ENCODE data around the gene RMDN3. TPM values are rescaled to one million over a fixed set of nuclear protein-coding genes. Genes with fewer than 3 reads are reported as not detected.
A peak's percentile ranks its signal among the peaks of the same experiment; 100 is the strongest.

The RMDN3 gene, protein sequence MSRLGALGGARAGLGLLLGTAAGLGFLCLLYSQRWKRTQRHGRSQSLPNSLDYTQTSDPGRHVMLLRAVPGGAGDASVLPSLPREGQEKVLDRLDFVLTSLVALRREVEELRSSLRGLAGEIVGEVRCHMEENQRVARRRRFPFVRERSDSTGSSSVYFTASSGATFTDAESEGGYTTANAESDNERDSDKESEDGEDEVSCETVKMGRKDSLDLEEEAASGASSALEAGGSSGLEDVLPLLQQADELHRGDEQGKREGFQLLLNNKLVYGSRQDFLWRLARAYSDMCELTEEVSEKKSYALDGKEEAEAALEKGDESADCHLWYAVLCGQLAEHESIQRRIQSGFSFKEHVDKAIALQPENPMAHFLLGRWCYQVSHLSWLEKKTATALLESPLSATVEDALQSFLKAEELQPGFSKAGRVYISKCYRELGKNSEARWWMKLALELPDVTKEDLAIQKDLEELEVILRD
- 15.5 TPM for polyA plus RNA-seq (2013, experiment 1 of 2)
- polyA plus RNA-seq (2013, experiment 2 of 2), result 14.7 TPM

DNA sequence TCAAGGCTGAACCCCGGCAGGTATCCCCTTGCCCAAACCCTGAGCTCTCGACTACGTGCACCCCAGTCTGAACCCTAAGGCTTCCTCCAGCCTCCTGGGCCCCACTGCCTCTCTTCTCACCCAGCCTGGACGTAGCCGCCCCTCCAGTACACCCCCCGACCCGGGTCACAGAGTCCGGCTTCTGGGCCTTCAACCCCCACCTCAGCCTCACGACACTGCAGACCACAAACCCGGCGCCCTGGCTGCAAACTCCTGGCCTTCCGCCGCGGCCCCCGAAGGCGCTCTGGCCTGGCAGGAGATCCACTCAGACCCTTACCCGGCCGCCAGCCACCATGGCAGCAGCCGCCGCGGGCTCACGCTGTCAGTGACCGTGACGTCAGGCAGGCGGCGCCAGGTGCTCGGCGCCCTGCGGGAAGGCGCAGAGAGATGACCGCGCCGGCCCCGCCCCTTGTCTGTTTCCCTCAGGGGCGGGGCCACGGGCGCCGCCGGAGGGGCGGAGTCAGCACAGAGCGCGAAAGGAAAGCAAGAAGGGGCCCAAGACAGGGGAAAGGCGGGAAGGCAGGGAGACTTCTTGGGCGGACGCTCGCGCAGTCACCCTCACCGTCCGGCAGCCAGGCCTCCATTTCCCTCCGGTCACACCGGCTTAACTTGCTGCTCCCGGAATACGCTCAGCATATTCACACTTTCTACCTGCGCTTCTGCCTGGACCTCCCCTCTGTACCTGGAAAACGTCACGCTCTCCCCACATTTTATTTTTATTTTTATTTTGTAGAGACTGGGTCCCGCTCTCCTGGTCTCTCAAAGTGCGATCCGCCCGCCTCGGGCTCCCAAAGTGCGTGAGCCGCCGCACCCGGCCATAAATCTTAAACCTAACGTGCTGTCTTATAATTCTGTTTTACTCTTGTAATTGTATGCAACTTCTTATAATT, at the start of gene RMDN3:
Gene RMDN3 (minus strand): TSS at position 372 of the 929 bp plus-strand sequence. CDS start 471 bp downstream, outside the sequence.
- Histone ChIP-seq H3K9me3 (ENCODE audit: insufficient read depth, low read depth, low read length) (no peaks in the 10 kb centered on the region), H3K9ac (ENCODE audit: low read depth, low read length) (peak within 1 kb of the TSS; percentile 98), H3K27ac (ENCODE audit: low read depth, low read length) (peak within 1 kb of the TSS; percentile 95), H3K36me3 (ENCODE audit: insufficient read depth, low read length) (peaks cover 18% of the 10 kb centered on the region), H3K4me3 (ENCODE audit: low read length) (peak within 1 kb of the TSS; percentile 88), H3K27me3 (ENCODE audit: insufficient read depth, low read length) (no peaks in the 10 kb centered on the region), H3K4me1 (ENCODE audit: insufficient read depth, low read length) (peaks cover 6% of the 10 kb centered on the region)
- whole genome bisulfite sequencing, result 6% methylated on average over 65 of the region's 66 CpGs

DNA sequence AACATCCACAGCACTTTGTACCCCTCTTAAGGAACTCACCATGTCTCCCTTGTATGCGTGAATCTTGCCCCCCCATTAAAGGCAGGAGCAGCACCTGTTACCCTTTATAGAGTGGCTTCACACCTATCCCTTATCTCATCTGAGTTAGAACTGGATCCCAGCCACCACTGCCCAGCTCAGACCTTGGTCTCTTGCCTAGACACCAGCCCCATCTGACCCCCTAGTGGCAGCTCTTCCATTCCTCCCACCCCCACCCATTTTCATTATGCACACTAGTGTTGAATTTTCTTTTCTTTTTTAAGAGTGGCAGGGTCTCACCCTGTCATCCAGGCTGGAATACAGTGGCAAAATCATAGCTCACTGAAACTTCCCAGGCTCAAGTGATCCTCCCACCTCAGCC, 48.6 kb upstream of the RMDN3 start:
- Histone ChIP-seq H3K27me3 (ENCODE audit: insufficient read depth, low read length) (no peaks in the 10 kb centered on the region), H3K36me3 (ENCODE audit: insufficient read depth, low read length) (no peaks in the 10 kb centered on the region), H3K4me3 (ENCODE audit: low read length) (no peak overlapping the region), H3K9me3 (ENCODE audit: insufficient read depth, low read depth, low read length) (no peaks in the 10 kb centered on the region), H3K27ac (ENCODE audit: low read depth, low read length) (no peak overlapping the region), H3K9ac (ENCODE audit: low read depth, low read length) (no peak overlapping the region), H3K4me1 (ENCODE audit: insufficient read depth, low read length) (peaks cover 13% of the 10 kb centered on the region)
- WGBS, result 91% methylated on average over 1 of the region's 1 CpG

DNA sequence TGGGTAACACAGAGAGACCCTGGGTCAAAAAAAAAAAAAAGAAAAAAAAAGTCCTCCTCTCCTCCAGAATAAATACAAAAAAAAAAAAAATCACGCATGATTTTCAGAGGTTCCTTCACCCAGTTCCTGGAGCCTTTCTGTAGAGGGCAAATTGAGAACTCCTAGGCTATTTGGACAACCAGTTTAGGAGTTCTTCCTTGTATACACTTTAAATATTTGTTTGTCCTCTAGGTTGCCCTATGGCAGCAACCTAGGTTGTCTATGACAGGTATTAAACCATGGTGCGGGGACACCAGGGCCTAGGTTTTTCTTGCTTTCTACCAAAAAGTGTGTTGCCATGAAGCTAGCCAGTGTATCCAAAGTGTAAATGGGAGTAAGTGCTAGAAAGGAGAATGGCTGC, 48.0 kb upstream of the RMDN3 start:
- no peaks in the 10 kb centered on the region for H3K9me3 ChIP-seq (ENCODE audit: insufficient read depth, low read depth, low read length)
- H3K4me1 ChIP-seq (ENCODE audit: insufficient read depth, low read length), result peaks cover 12% of the 10 kb centered on the region
- H3K9ac ChIP-seq (ENCODE audit: low read depth, low read length), result no peak overlapping the region
- WGBS, result 94% methylated on average over 2 of the region's 2 CpGs
- no peaks in the 10 kb centered on the region for H3K27me3 ChIP-seq (ENCODE audit: insufficient read depth, low read length)
- no peaks in the 10 kb centered on the region for H3K36me3 ChIP-seq (ENCODE audit: insufficient read depth, low read length)
- H3K27ac ChIP-seq (ENCODE audit: low read depth, low read length), result no peak overlapping the region
- no peak overlapping the region for H3K4me3 ChIP-seq (ENCODE audit: low read length)

DNA sequence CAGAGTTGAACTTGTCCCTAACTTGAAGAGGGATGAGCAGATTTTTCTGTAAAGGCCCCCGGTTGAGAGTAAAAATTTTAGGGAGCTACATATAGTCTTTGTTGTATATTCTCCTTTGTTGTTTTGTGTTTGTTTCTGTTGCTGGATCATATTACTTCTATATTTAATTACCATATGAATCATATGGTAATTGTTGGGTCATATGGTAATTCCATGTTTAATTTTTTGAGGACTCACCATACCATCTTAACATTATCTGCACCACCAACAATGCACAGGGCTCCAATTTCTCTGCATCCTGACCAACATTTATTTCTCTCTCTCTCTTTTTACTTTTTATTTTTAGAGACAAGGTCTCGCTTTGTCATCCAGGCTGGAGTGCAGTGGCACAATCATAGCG, 44.5 kb upstream of the RMDN3 start:
- H3K27ac ChIP-seq (ENCODE audit: low read depth, low read length), result no peak overlapping the region

DNA sequence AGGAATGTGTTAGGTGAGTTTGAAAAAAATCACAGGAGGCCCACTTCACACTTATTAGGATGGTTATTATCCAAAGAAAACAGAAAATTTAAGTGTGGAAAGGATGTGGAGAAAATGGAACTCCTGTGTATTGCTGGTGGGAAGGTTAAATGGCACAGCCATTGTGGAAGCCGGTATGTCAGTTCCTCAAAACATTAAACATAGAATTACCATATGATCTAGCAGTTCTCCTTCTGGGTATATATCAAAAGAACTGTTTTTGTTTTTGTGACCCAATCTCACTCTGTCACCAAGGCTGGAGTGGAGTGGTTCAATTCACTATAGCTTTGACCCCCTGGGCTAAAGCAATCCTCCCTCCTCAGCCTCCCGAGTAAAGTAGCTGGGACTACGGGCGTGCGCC, 41.5 kb upstream of the RMDN3 start:
- Histone ChIP-seq H3K4me3 (ENCODE audit: low read length) (no peak overlapping the region), H3K27me3 (ENCODE audit: insufficient read depth, low read length) (no peaks in the 10 kb centered on the region), H3K36me3 (ENCODE audit: insufficient read depth, low read length) (peaks cover 7% of the 10 kb centered on the region; the same call in 1 of the 2 replicates), H3K9ac (ENCODE audit: low read depth, low read length) (no peak overlapping the region), H3K9me3 (ENCODE audit: insufficient read depth, low read depth, low read length) (no peaks in the 10 kb centered on the region), H3K27ac (ENCODE audit: low read depth, low read length) (no peak overlapping the region), H3K4me1 (ENCODE audit: insufficient read depth, low read length) (peaks cover 17% of the 10 kb centered on the region)
- WGBS, result 98% methylated on average over 4 of the region's 5 CpGs

More for the DNA sequence above, 44.5 kb upstream of the RMDN3 start:
- H3K36me3 ChIP-seq (ENCODE audit: insufficient read depth, low read length), result no peaks in the 10 kb centered on the region
- H3K9ac ChIP-seq (ENCODE audit: low read depth, low read length), result no peak overlapping the region
- H3K4me1 ChIP-seq (ENCODE audit: insufficient read depth, low read length), result peaks cover 17% of the 10 kb centered on the region
- no peak overlapping the region for H3K4me3 ChIP-seq (ENCODE audit: low read length)
- 85% methylated on average over 3 of the region's 3 CpGs for WGBS
- no peaks in the 10 kb centered on the region for H3K27me3 ChIP-seq (ENCODE audit: insufficient read depth, low read length)
- no peaks in the 10 kb centered on the region for H3K9me3 ChIP-seq (ENCODE audit: insufficient read depth, low read depth, low read length)

DNA sequence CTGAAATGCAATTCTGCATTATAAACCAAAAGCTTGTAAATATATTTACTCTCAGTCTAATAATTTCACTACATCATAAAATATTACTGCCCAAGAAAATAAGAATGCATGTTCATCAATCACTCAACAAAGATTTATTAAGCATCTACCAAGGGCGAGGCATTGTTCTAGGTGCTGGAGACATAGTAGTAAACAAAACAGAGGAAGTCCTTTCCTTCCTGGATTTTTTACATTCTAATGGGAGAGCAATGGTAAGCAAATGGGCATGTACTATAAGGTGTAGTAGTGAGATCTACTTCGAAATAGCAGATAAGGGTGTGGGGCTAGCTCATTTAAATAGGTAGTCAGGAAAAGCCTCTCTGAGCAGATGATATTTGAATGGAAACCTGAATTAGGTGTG, 41.0 kb upstream of the RMDN3 start:
- Histone ChIP-seq H3K36me3 (ENCODE audit: insufficient read depth, low read length) (peaks cover 7% of the 10 kb centered on the region; the same call in 1 of the 2 replicates), H3K27ac (ENCODE audit: low read depth, low read length) (no peak overlapping the region), H3K4me1 (ENCODE audit: insufficient read depth, low read length) (peaks cover 17% of the 10 kb centered on the region), H3K9me3 (ENCODE audit: insufficient read depth, low read depth, low read length) (no peaks in the 10 kb centered on the region), H3K27me3 (ENCODE audit: insufficient read depth, low read length) (no peaks in the 10 kb centered on the region), H3K4me3 (ENCODE audit: low read length) (no peak overlapping the region), H3K9ac (ENCODE audit: low read depth, low read length) (no peak overlapping the region)
- 69% methylated on average over 2 of the region's 2 CpGs for WGBS

DNA sequence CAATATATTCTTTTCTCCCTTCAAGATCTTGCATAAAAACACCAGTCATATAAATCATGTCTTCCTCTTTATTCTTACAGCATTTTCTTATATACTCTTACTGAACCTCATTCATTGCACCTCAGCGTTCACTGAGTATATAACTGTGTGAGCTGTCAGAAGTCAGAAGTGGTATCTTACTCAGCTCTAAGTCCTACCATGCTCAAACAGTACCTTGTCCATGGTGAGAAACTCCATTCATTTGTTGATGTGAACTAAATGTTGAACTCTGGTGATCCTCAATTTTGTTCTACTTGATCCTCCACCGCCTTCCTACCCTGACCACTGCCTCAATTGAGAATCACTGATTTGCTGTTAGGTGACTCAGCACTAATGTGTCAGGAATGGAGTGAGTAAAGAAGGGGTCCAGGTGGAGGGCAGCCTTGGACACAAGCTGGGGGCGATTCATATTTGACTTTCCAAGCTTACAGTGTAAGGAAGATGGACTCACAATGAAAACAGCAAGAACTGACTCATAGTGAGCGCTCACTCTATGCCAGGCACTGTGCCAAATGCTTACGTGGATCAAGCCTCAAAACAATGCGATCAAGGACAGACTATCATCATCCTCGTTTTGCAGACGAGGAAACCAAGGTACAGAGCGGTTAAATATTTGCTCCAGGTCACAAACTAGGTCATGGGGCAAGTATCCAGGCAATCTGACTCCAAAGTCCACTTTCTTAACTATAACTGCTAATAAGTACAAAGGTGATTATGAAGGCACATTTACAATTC, 38.3 kb upstream of the RMDN3 start:
- Histone ChIP-seq H3K27me3 (ENCODE audit: insufficient read depth, low read length) (no peaks in the 10 kb centered on the region), H3K4me3 (ENCODE audit: low read length) (no peak overlapping the region), H3K27ac (ENCODE audit: low read depth, low read length) (no peak overlapping the region), H3K9ac (ENCODE audit: low read depth, low read length) (no peak overlapping the region), H3K4me1 (ENCODE audit: insufficient read depth, low read length) (peaks cover 12% of the 10 kb centered on the region; the same call in 1 of the 2 replicates), H3K9me3 (ENCODE audit: insufficient read depth, low read depth, low read length) (no peaks in the 10 kb centered on the region), H3K36me3 (ENCODE audit: insufficient read depth, low read length) (peaks cover 7% of the 10 kb centered on the region; the same call in 1 of the 2 replicates)
- WGBS, result 93% methylated on average over 8 of the region's 9 CpGs

DNA sequence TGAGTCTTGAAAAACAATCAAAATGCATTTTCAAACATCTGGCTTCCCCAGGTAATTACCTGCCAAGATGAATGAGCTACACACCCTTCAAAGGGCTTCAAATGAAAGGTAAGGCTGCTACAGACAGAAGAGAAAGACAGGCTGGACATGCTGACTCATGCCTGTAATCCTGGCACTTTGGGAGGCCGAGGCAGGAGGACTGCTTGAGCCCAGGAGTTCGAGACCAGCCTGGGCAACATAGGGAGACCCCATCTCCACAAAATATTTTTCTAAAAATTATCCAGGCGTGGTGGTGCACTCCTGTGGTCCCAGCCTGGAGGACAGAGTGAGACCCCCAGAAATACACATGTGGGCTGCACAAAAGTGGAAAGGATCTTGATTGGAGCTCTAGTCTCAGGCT, 37.3 kb upstream of the RMDN3 start:
- Histone ChIP-seq H3K36me3 (ENCODE audit: insufficient read depth, low read length) (peaks cover 7% of the 10 kb centered on the region; the same call in 1 of the 2 replicates), H3K27me3 (ENCODE audit: insufficient read depth, low read length) (no peaks in the 10 kb centered on the region), H3K27ac (ENCODE audit: low read depth, low read length) (no peak overlapping the region), H3K4me1 (ENCODE audit: insufficient read depth, low read length) (peaks cover 19% of the 10 kb centered on the region), H3K9ac (ENCODE audit: low read depth, low read length) (no peak overlapping the region), H3K9me3 (ENCODE audit: insufficient read depth, low read depth, low read length) (no peaks in the 10 kb centered on the region), H3K4me3 (ENCODE audit: low read length) (no peak overlapping the region)
- WGBS, result 91% methylated on average over 3 of the region's 3 CpGs

DNA sequence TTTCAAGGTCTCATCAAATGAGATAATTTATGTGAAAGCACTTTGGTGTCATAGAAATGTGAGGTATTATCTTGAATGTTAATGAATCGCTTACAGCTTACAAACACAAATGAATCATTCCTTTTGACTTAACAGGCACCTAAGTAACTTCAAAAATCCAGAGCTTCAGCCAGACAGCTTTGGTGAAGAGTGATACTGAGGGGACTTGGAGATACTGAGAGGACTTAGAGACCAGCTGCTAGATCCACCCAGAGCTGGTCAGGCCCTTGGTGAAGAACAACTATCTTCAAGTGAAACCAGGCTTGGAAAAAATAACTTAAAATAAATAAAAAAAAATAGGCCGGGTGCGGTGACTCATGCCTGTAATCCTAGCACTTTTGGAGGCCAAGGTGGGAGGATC, 35.7 kb upstream of the RMDN3 start:
- Histone ChIP-seq H3K4me1 (ENCODE audit: insufficient read depth, low read length) (peaks cover 24% of the 10 kb centered on the region), H3K9ac (ENCODE audit: low read depth, low read length) (no peak overlapping the region), H3K27ac (ENCODE audit: low read depth, low read length) (no peak overlapping the region), H3K4me3 (ENCODE audit: low read length) (no peak overlapping the region), H3K36me3 (ENCODE audit: insufficient read depth, low read length) (peaks cover 7% of the 10 kb centered on the region; the same call in 1 of the 2 replicates), H3K9me3 (ENCODE audit: insufficient read depth, low read depth, low read length) (no peaks in the 10 kb centered on the region), H3K27me3 (ENCODE audit: insufficient read depth, low read length) (no peaks in the 10 kb centered on the region)
- 93% methylated on average over 2 of the region's 3 CpGs for WGBS

DNA sequence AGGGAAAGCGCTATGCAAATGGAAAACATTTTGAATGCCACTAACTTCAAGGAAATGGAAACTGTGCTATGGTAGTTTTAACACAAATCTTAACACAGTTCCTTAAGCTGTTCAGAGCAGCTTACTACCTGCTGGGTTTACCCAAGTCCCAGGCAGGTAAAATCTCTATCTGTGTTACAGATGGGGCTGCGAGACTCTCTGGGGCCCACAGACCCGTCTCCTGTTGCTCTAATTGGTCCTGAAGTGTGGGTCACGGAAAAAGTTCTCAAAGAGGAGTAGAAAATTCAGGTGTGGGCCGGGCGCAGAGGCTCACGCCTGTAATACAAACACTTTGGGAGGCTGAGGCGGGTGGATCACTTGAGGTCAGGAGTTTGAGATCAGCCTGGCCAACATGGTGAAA, 34.9 kb upstream of the RMDN3 start:
- H3K9ac ChIP-seq (ENCODE audit: low read depth, low read length), result no peak overlapping the region
- WGBS, result 90% methylated on average over 8 of the region's 8 CpGs
- H3K27ac ChIP-seq (ENCODE audit: low read depth, low read length), result no peak overlapping the region
- peaks cover 7% of the 10 kb centered on the region; the same call in 1 of the 2 replicates for H3K36me3 ChIP-seq (ENCODE audit: insufficient read depth, low read length)
- H3K4me1 ChIP-seq (ENCODE audit: insufficient read depth, low read length), result peaks cover 30% of the 10 kb centered on the region
- no peaks in the 10 kb centered on the region for H3K9me3 ChIP-seq (ENCODE audit: insufficient read depth, low read depth, low read length)
- no peaks in the 10 kb centered on the region for H3K27me3 ChIP-seq (ENCODE audit: insufficient read depth, low read length)
- H3K4me3 ChIP-seq (ENCODE audit: low read length), result no peak overlapping the region
